HCT116 (cell line): ENCODE measurements around the gene IFRD2. TPM values are rescaled to one million over a fixed set of nuclear protein-coding genes. Genes with fewer than 3 reads are reported as not detected.
A peak's percentile ranks its signal among the peaks of the same experiment; 100 is the strongest.

Experiments
- ATAC-seq: fragments of 200-7000 bp; cut with Tn5 transposase; 2 replicates; pipeline ENCODE4 v1.9.1; 2020; ENCODE audit warnings: mild to moderate bottlenecking, moderate library complexity
- BruUV-seq: library from RNA; stranded (reverse); fragments of 400-500 nt; replicated peaks from 2 replicates; lab custom pipeline; 2021; lab: Mats Ljungman, UMichigan
- CTCF ChIA-PET: fragments of 300-600 bp; sonication (Branson Sonifier 250); formaldehyde crosslinking; loops from one replicate; lab custom pipeline; 2021; ENCODE audit warnings: antibody characterized with exemption; lab: Charles Lee
- POLR2A ChIA-PET: fragments of 300-600, 350-600 bp; sonication (Branson Sonifier 250); formaldehyde crosslinking; loops from one replicate; lab custom pipeline; 2021; ENCODE audit warnings: antibody characterized with exemption; lab: Charles Lee
- RAD21 ChIA-PET, 2 experiments: fragments of 300-600 bp; sonication (Branson Sonifier 250); formaldehyde crosslinking; loops; one replicate each; lab custom pipeline; 2023; ENCODE audit warnings: low total read pairs in 2 of 2; ENCODE audit not compliant: uncharacterized antibody in 2 of 2, unreplicated experiment in 2 of 2, low non-redundant PET in 1 of 2; lab: Charles Lee
- DNase-seq: peaks from one replicate; pipeline ENCODE4 v3.0.0-alpha.2; 2010; ENCODE audit warnings: low read depth, low spot score
- H2AFZ ChIP-seq: fragments of 200-600 bp; shearing (Covaris generic), sonication (generic); 2 replicates; pipeline ENCODE4 v1.6.1; 2017; ENCODE audit warnings: low read depth, mixed run types, mixed read lengths, antibody characterized with exemption, low read length; ENCODE audit not compliant: poor library complexity, severe bottlenecking
- H3K27ac ChIP-seq: 2 replicates; pipeline ENCODE4 v1.5.1; 2012; ENCODE audit warnings: low read depth, low read length
- H3K27me3 ChIP-seq: fragments of 200-600 bp; sonication (generic); 2 replicates; pipeline ENCODE4 v1.6.1; 2016; ENCODE audit warnings: mixed run types, low read length, mixed read lengths; ENCODE audit not compliant: insufficient read depth
- H3K36me3 ChIP-seq, 2 experiments: fragments of 200-500 bp in 1 of 2; fragments of 200-600 bp in 1 of 2; sonication (Bioruptor generic) in 1 of 2; sonication (generic) in 1 of 2; 2 replicates each; pipeline versions ENCODE4 v1.5.1 to v1.6.1; 2014 to 2016; ENCODE audit warnings: low read length in 2 of 2, inconsistent platforms in 1 of 2, mixed read lengths in 1 of 2, mixed run types in 1 of 2; ENCODE audit not compliant: insufficient read depth in 2 of 2, control insufficient read depth in 1 of 2
- H3K4me1 ChIP-seq, 2 experiments: fragments of 200-600 bp in 1 of 2; sonication (generic) in 1 of 2; 2 replicates each; pipeline versions ENCODE4 v1.5.1 to v1.6.1; 2012 to 2017; ENCODE audit warnings: low read length in 2 of 2, inconsistent platforms in 1 of 2, mild to moderate bottlenecking in 1 of 2, mixed read lengths in 1 of 2, mixed run types in 1 of 2, moderate library complexity in 1 of 2; ENCODE audit not compliant: insufficient read depth in 2 of 2, control insufficient read depth in 1 of 2
- H3K4me2 ChIP-seq: fragments of 200-600 bp; sonication (generic); 2 replicates; pipeline ENCODE4 v1.6.1; 2017; ENCODE audit warnings: mixed run types, low read length, mixed read lengths
- H3K4me3 ChIP-seq, 2 experiments: fragments of 200-600 bp in 1 of 2; sonication (generic) in 1 of 2; replicated peaks in 1 of 2; 2 replicates each; pipeline ENCODE4 v1.5.1; 2011 to 2016; ENCODE audit warnings: low read length in 2 of 2, control low read depth in 1 of 2, low read depth in 1 of 2, mild to moderate bottlenecking in 1 of 2, mixed read lengths in 1 of 2, mixed run types in 1 of 2
- H3K79me2 ChIP-seq: fragments of 200-600 bp; sonication (generic); 2 replicates; pipeline ENCODE4 v1.6.1; 2017; ENCODE audit warnings: mild to moderate bottlenecking, mixed run types, low read length, moderate library complexity, mixed read lengths; ENCODE audit not compliant: insufficient read depth
- H3K9ac ChIP-seq: fragments of 200-600 bp; sonication (generic); 2 replicates; pipeline ENCODE4 v1.6.1; 2016; ENCODE audit warnings: low read length, mixed read lengths
- H3K9me2 ChIP-seq: fragments of 200-600 bp; sonication (generic), shearing (Covaris generic); 2 replicates; pipeline ENCODE4 v1.6.1; 2017; ENCODE audit warnings: mixed run types, mild to moderate bottlenecking, moderate library complexity; ENCODE audit not compliant: insufficient read depth
- H3K9me3 ChIP-seq, 2 experiments: fragments of 200-500 bp in 1 of 2; fragments of 200-600 bp in 1 of 2; sonication (Bioruptor generic) in 1 of 2; sonication (generic) in 1 of 2; 2 replicates each; pipeline ENCODE4 v1.6.1; 2014 to 2017; ENCODE audit warnings: low read length in 2 of 2, mixed read lengths in 2 of 2, inconsistent platforms in 1 of 2, low read depth in 1 of 2, mild to moderate bottlenecking in 1 of 2, mixed run types in 1 of 2, moderate library complexity in 1 of 2; ENCODE audit not compliant: control insufficient read depth in 1 of 2, insufficient read depth in 1 of 2
- H4K20me1 ChIP-seq: fragments of 200-600 bp; sonication (generic), shearing (Covaris generic); 2 replicates; pipeline ENCODE4 v1.6.1; 2017; ENCODE audit warnings: mixed run types, mild to moderate bottlenecking, moderate library complexity; ENCODE audit not compliant: insufficient read depth
- ATF3 ChIP-seq: IDR thresholded peaks from 2 replicates; pipeline ENCODE4 v1.6.1; 2012
- CBX3 ChIP-seq: IDR thresholded peaks from 2 replicates; pipeline ENCODE4 v1.6.1; 2012; ENCODE audit warnings: low read depth
- CTCF ChIP-seq, 3 experiments: fragments of 200-600 bp in 1 of 3; sonication (generic) in 1 of 3; IDR thresholded peaks in 2 of 3; conservative IDR thresholded peaks in 1 of 3; 2 replicates each; pipeline ENCODE4 v1.5.1; 2012 to 2017; ENCODE audit warnings: low read depth in 2 of 3, low read length in 2 of 3, antibody characterized with exemption in 1 of 3, borderline replicate concordance in 1 of 3, control low read depth in 1 of 3, mild to moderate bottlenecking in 1 of 3, mixed read lengths in 1 of 3, mixed run types in 1 of 3, moderate library complexity in 1 of 3; ENCODE audit not compliant: insufficient read depth in 1 of 3
- ELF1 ChIP-seq: IDR thresholded peaks from 2 replicates; pipeline ENCODE4 v1.6.1; 2012; ENCODE audit warnings: low read depth, borderline replicate concordance
- EZH2phosphoT487 ChIP-seq: fragments of 200-600 bp; IDR thresholded peaks from 2 replicates; pipeline ENCODE4 v1.6.1; 2018; ENCODE audit warnings: antibody characterized with exemption, borderline replicate concordance
- FOSL1 ChIP-seq: IDR thresholded peaks from 2 replicates; pipeline ENCODE4 v1.6.1; 2012; ENCODE audit warnings: low read depth
- JUND ChIP-seq: IDR thresholded peaks from 2 replicates; pipeline ENCODE4 v1.6.1; 2012
- MAX ChIP-seq: IDR thresholded peaks from 2 replicates; pipeline ENCODE4 v1.6.1; 2012
- RAD21 ChIP-seq: IDR thresholded peaks from 2 replicates; pipeline ENCODE4 v1.6.1; 2012; ENCODE audit warnings: low read depth, mild to moderate bottlenecking
- TCF7L2 ChIP-seq: IDR thresholded peaks from 2 replicates; pipeline ENCODE4 v1.7.0; 2011; ENCODE audit warnings: borderline replicate concordance, inconsistent platforms; ENCODE audit not compliant: insufficient read depth, insufficient read length; ENCODE audit errors: extremely low read depth
- YY1 ChIP-seq: IDR thresholded peaks from 2 replicates; pipeline ENCODE4 v1.6.1; 2011; ENCODE audit warnings: low read length, low read depth, moderate library complexity, mild to moderate bottlenecking; ENCODE audit not compliant: insufficient replicate concordance; ENCODE audit errors: extremely low read depth
- ZBTB33 ChIP-seq: IDR thresholded peaks from 2 replicates; pipeline ENCODE4 v1.6.1; 2011; ENCODE audit warnings: mild to moderate bottlenecking, low read length, moderate library complexity; ENCODE audit not compliant: insufficient replicate concordance; ENCODE audit errors: extremely low read depth
- ZNF274 ChIP-seq: fragments of 200-500 bp; sonication (Bioruptor generic); IDR thresholded peaks from 2 replicates; pipeline ENCODE4 v1.6.1; 2014; ENCODE audit warnings: mild to moderate bottlenecking, low read depth, low read length, inconsistent platforms
- intact Hi-C: fragments of 100-400 bp; cut with micrococcal nuclease; formaldehyde crosslinking; loops from 2 replicates; pipeline ENCODE4 v1.10.0; 2022
- total RNA-seq: library from RNA; stranded (reverse); gene quantifications from one replicate; pipeline ENCODE4 v1.2.1, GENCODE V29; 2021; ENCODE audit not compliant: unreplicated experiment

Gene IFRD2
- total RNA-seq, 1 experiment from 2014 or later = 146 TPM

- intact Hi-C loops = no loop called here
- POLR2A ChIA-PET = interaction anchor here (0.6 to 1.9 kb wide), 2 partner anchors 29 to 182 kb away, joined by 3 to 4 read pairs; partner anchors contain the start of gene IFRD2
- Histone ChIP-seq H3K4me3 (peak overlapping the region; percentile 64 to 92), H3K36me3 (peaks cover 9 to 27% of the 10 kb centered on the region in 2 experiments; a peak in 2 of 4 replicates)
- TF ChIP-seq FOSL1 (no peak), ZNF274 (no peak), ELF1 (no peak), RAD21 (no peak), CBX3 (no peak), CTCF (IDR thresholded peaks at IDR 0.05 in 2 of 3, conservative IDR thresholded peaks at IDR 0.05 in 1 of 3; ENCODE audit: borderline replicate concordance in 1 of 3, insufficient read depth in 1 of 3, low read depth in 2 of 3, low read length in 2 of 3) (no peak), ATF3 (no peak), JUND (no peak), ZBTB33 (no peak), TCF7L2 (no peak), YY1 (no peak), EZH2phosphoT487 (no peak), MAX (no peak)
- TF ChIP-seq, all 23 proteins: peak for 0
- peak; percentile 43 for ATAC-seq
- no TSS peak for BruUV-seq
- Histone ChIP-seq H3K9ac (peak overlapping the region; percentile 88), H3K27ac (peak overlapping the region; percentile 93), H2AFZ (no peak overlapping the region), H3K4me2 (peak overlapping the region; percentile 92), H4K20me1 (no peaks in the 10 kb centered on the region), H3K79me2 (peaks cover 47% of the 10 kb centered on the region), H3K4me1 (peaks cover 56 to 83% of the 10 kb centered on the region in 2 experiments), H3K9me2 (no peaks in the 10 kb centered on the region), H3K9me3 (no peaks in the 10 kb centered on the region), H3K27me3 (no peaks in the 10 kb centered on the region)
- no peak for DNase-seq
- ChIA-PET RAD21 (interaction anchor here (0.7 to 1.7 kb wide), 3 partner anchors 21 to 60 kb away, joined by 4 to 5 read pairs (median 4); partner anchors contain the start of genes HYAL3 (in 1 of the 2), IFRD2 (in 1 of the 2) and NAA80 (in 1 of the 2)), CTCF (interaction anchor here (0.6 to 1.4 kb wide), 12 partner anchors 15 to 1291 kb away, joined by 3 to 11 read pairs (median 4); partner anchors contain the start of genes HYAL1, HYAL3, IFRD2 and NAA80)
Observed at GRCh38 chr3:50320853-50321335, 28.7 kb upstream of the IFRD2 start.
